ENCODE data around the gene RNF32. TPM values are rescaled to one million over a fixed set of nuclear protein-coding genes. Genes with fewer than 3 reads are reported as not detected.

Gene RNF32
- total RNA-seq, result 0.52 TPM

DNA sequence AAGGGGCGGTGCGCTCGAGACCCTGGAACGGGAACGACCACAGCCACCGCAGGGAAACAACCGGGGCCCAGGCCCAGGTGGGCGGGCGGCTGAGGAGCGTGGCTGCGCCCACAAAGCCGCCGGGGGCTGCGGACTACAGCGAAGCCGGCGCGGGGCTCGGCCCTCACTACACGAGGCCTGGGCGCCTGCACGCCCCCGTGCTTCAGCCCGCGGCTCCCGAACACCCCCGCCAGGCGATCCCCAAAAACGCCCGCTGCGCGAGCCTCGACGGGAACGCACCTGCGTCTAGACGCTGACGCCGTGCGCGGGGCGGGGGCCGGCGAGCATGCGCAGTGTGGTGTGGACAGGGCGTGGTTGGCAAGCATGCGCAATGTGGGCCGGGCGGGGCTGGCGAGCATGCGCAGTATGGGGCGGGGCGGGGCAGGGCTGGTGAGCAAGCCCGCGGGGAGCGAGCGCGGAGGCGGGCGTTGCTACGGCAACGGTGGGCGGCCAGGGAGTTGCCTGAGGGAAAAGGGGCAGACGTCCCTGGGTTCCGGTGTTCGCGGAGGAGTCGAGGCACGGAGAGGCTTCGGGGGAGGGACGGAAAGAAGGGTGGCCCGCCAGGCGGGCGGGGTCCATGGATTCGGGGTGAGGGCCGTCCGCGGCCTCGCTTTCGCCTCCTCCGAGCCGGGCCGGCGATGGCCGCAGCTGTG, at the start of gene RNF32:
TSS of gene RNF32 (plus strand) at position 518 of the 692 bp plus-strand sequence. CDS start 3,104 bp downstream, outside the sequence.
- H3K4me1 ChIP-seq (ENCODE audit: control insufficient read depth in 3 of 3, insufficient read depth in 3 of 3, low read length in 3 of 3), result peaks cover 0 to 16% (median 8%) of the 10 kb centered on the region in 3 donors
- peak within 1 kb of the TSS; percentile 80 to 89 (median 80) for H3K4me3 ChIP-seq (ENCODE audit: low read length in 3 of 3)
- H3K27me3 ChIP-seq (ENCODE audit: control insufficient read depth in 3 of 3, insufficient read depth in 3 of 3, low read length in 3 of 3), result peaks cover 0 to 16% (median 0%) of the 10 kb centered on the region in 3 donors
- no peaks in the 10 kb centered on the region for H3K36me3 ChIP-seq (ENCODE audit: control insufficient read depth in 3 of 3, insufficient read depth in 3 of 3, low read length in 3 of 3)
- peak within 1 kb of the TSS; percentile 65 to 77 (median 68) for H3K9ac ChIP-seq (ENCODE audit: low read depth in 1 of 3, low read length in 3 of 3)
- H3K27ac ChIP-seq (ENCODE audit: low read depth, low read length), result peak within 1 kb of the TSS; percentile 44
- H3K9me3 ChIP-seq (ENCODE audit: control insufficient read depth in 3 of 3, low read length in 3 of 3), result peaks cover 0 to 3% (median 0%) of the 10 kb centered on the region in 3 donors

DNA sequence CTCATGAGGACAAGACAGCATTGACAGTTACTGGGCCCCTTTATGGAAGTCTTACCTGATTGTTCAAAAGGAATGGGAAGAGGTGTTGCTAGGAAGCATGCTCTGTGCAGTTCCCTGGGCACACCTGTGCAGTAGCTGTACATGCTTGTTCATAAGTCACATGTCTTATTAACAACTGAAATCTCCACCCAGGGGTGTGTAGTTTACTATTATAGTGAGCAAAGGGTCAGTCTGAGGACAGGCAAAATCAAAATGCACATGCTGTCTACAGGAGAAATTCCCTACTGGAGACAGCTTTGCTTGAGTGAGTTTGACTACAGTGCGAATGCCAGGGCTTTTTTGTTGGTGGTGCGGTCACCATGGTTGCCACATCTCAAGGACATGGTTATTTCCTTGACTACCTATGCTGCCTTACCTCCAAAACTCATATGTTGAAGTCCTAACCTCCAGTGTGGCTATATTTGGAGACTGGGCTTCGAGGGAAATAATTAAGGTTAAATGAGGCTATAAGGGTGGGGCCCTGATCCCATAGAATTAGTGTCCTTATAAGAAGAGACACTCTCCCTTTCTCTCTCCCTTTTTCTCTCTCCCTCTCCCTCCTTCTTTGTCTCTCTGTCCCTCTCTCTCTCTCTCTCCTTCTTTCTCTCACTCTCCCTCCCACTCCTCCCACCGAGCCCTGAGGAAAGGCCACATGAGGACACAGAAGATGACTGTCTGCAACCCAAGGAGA, 48.3 kb upstream of the RNF32 start:
- H3K27ac ChIP-seq (ENCODE audit: low read depth, low read length), result no peak overlapping the region
- H3K9ac ChIP-seq (ENCODE audit: low read depth in 1 of 3, low read length in 3 of 3), result no peak overlapping the region
- H3K36me3 ChIP-seq (ENCODE audit: control insufficient read depth in 3 of 3, insufficient read depth in 3 of 3, low read length in 3 of 3), result no peaks in the 10 kb centered on the region
- H3K4me3 ChIP-seq (ENCODE audit: low read length in 3 of 3), result no peak overlapping the region
- no peaks in the 10 kb centered on the region for H3K27me3 ChIP-seq (ENCODE audit: control insufficient read depth in 3 of 3, insufficient read depth in 3 of 3, low read length in 3 of 3)
- H3K9me3 ChIP-seq (ENCODE audit: control insufficient read depth in 3 of 3, low read length in 3 of 3), result no peaks in the 10 kb centered on the region
- no peaks in the 10 kb centered on the region for H3K4me1 ChIP-seq (ENCODE audit: control insufficient read depth in 3 of 3, insufficient read depth in 3 of 3, low read length in 3 of 3)

DNA sequence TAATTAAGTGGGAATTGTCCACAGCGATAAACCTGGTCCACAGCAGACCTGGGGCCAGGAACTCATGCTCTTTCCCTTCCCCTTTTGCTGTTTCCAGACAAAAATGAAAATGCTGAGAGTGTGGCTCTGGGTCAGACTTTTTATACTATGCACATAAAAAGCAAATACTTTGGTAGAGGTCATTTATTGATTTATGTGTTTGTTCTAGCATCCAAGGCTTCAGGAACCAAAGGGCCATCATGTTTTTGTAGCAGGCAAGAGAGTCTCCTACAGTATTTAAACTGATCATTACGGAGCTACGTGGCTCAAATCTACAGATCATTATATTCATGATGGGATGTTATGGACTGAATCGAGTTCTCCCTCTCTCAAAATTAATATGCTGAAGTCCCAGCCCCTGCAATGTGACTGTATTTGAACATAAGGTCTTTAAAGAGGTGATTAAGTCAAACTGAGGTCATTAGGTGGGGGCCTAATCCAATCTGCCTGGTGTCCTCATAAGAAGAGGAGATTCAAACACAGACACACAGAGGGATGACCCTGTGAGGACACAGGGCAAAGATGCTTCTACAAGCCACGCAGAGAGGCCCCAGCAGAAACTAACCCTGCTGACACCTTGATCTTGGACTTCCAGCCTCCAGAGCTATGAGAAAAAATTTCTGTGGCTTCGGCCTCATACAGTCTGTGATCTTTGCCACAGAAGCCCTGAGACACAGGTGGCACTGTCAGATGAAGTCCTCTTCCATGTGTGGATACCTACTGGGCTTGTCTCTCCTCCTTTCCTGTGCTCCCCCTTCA, 46.1 kb upstream of the RNF32 start:
- Histone ChIP-seq H3K27me3 (ENCODE audit: control insufficient read depth in 3 of 3, insufficient read depth in 3 of 3, low read length in 3 of 3) (no peaks in the 10 kb centered on the region), H3K36me3 (ENCODE audit: control insufficient read depth in 3 of 3, insufficient read depth in 3 of 3, low read length in 3 of 3) (no peaks in the 10 kb centered on the region), H3K9ac (ENCODE audit: low read depth in 1 of 3, low read length in 3 of 3) (no peak overlapping the region), H3K4me3 (ENCODE audit: low read length in 3 of 3) (no peak overlapping the region), H3K9me3 (ENCODE audit: control insufficient read depth in 3 of 3, low read length in 3 of 3) (no peaks in the 10 kb centered on the region), H3K4me1 (ENCODE audit: control insufficient read depth in 3 of 3, insufficient read depth in 3 of 3, low read length in 3 of 3) (no peaks in the 10 kb centered on the region), H3K27ac (ENCODE audit: low read depth, low read length) (no peak overlapping the region)

DNA sequence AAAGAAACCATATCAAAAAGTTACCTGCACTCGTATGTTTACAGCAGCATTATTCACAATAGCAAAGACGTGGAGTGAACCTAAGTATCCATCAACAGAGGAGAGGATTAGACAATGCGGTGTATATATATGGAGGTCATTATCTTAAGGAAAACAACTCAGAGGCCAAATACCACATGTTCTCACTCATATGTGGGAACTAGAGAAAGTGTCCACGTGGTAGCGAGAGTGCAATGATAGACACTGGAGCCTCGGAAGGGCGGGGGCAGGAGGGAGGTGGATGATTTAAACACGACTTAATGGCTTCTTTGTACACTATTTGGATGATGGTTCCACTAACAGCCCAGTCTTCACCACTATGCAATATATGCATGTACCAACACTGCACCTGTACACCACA, 40.1 kb upstream of the RNF32 start:
- Histone ChIP-seq H3K9me3 (ENCODE audit: control insufficient read depth in 3 of 3, low read length in 3 of 3) (no peaks in the 10 kb centered on the region), H3K9ac (ENCODE audit: low read depth in 1 of 3, low read length in 3 of 3) (no peak overlapping the region), H3K4me3 (ENCODE audit: low read length in 3 of 3) (no peak overlapping the region), H3K4me1 (ENCODE audit: control insufficient read depth in 3 of 3, insufficient read depth in 3 of 3, low read length in 3 of 3) (no peaks in the 10 kb centered on the region), H3K36me3 (ENCODE audit: control insufficient read depth in 3 of 3, insufficient read depth in 3 of 3, low read length in 3 of 3) (no peaks in the 10 kb centered on the region), H3K27me3 (ENCODE audit: control insufficient read depth in 3 of 3, insufficient read depth in 3 of 3, low read length in 3 of 3) (peaks cover 0 to 5% (median 0%) of the 10 kb centered on the region in 3 donors), H3K27ac (ENCODE audit: low read depth, low read length) (no peak overlapping the region)

DNA sequence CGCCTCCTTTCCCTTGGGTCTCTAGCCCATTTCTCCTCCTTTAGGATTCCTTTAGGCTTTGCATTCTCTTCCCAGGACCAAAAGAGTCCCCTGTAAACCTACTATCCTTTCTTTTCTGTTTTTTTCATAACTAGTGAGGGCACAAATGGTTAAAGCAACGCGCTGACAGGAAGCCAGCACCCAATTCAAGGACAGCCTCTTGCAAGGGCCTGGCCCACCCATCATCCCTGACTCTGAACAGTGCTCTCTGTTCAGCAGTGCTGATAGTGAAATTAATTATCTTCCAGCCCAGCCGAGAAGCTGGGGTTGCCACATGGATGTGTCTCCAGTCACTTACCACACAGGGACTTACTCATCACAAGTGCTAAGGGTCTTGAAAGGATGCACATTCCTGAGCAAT, 38.3 kb upstream of the RNF32 start:
- no peaks in the 10 kb centered on the region for H3K9me3 ChIP-seq (ENCODE audit: control insufficient read depth in 3 of 3, low read length in 3 of 3)
- no peaks in the 10 kb centered on the region for H3K36me3 ChIP-seq (ENCODE audit: control insufficient read depth in 3 of 3, insufficient read depth in 3 of 3, low read length in 3 of 3)
- H3K27ac ChIP-seq (ENCODE audit: low read depth, low read length), result no peak overlapping the region
- H3K4me1 ChIP-seq (ENCODE audit: control insufficient read depth in 3 of 3, insufficient read depth in 3 of 3, low read length in 3 of 3), result no peaks in the 10 kb centered on the region
- peaks cover 0 to 7% (median 0%) of the 10 kb centered on the region in 3 donors for H3K27me3 ChIP-seq (ENCODE audit: control insufficient read depth in 3 of 3, insufficient read depth in 3 of 3, low read length in 3 of 3)
- H3K4me3 ChIP-seq (ENCODE audit: low read length in 3 of 3), result no peak overlapping the region
- H3K9ac ChIP-seq (ENCODE audit: low read depth in 1 of 3, low read length in 3 of 3), result no peak overlapping the region

DNA sequence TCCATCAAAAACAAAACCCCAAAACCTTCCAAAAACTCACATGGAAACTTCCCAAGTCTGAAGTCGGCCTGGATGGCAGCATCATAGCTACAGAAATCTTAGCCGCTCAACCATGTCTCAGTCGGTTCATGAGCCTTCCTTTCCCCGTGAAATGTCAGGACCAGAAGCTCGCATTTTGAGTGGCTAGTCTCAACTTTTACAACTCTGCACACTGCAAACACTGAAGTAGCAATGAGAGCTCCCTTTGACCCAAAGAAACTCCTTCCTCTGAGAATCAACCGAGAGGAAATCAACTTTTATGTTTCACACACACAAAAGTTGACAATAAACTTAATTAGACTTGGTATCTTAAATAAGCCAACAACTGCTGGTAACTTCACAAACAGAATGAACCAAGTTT, 37.6 kb upstream of the RNF32 start:
- Histone ChIP-seq H3K27ac (ENCODE audit: low read depth, low read length) (no peak overlapping the region), H3K27me3 (ENCODE audit: control insufficient read depth in 3 of 3, insufficient read depth in 3 of 3, low read length in 3 of 3) (peaks cover 2 to 10% (median 3%) of the 10 kb centered on the region in 3 donors), H3K4me1 (ENCODE audit: control insufficient read depth in 3 of 3, insufficient read depth in 3 of 3, low read length in 3 of 3) (no peaks in the 10 kb centered on the region), H3K9me3 (ENCODE audit: control insufficient read depth in 3 of 3, low read length in 3 of 3) (no peaks in the 10 kb centered on the region), H3K4me3 (ENCODE audit: low read length in 3 of 3) (no peak overlapping the region), H3K9ac (ENCODE audit: low read depth in 1 of 3, low read length in 3 of 3) (no peak overlapping the region), H3K36me3 (ENCODE audit: control insufficient read depth in 3 of 3, insufficient read depth in 3 of 3, low read length in 3 of 3) (no peaks in the 10 kb centered on the region)

DNA sequence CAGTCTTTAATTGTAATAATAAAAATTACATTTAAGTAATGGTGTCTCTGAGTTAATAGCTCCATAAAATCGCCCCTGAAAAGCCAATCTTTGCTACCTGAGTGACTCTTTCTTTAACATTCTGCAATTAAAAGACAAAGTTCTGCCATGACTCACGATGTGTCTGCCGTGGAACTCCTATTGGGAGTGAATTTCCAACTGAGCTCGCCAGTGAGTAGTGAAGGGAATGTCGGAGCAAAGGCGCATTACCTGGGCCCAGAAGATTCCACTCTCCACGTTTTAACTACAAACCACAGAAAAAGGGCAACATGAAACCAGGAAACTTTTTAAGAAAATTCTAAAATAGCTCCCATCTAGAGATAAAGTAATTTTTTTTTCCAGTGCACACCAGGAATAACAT, 36.9 kb upstream of the RNF32 start:
- peaks cover 6 to 13% (median 6%) of the 10 kb centered on the region in 3 donors for H3K27me3 ChIP-seq (ENCODE audit: control insufficient read depth in 3 of 3, insufficient read depth in 3 of 3, low read length in 3 of 3)
- H3K9ac ChIP-seq (ENCODE audit: low read depth in 1 of 3, low read length in 3 of 3), result no peak overlapping the region
- H3K9me3 ChIP-seq (ENCODE audit: control insufficient read depth in 3 of 3, low read length in 3 of 3), result no peaks in the 10 kb centered on the region

DNA sequence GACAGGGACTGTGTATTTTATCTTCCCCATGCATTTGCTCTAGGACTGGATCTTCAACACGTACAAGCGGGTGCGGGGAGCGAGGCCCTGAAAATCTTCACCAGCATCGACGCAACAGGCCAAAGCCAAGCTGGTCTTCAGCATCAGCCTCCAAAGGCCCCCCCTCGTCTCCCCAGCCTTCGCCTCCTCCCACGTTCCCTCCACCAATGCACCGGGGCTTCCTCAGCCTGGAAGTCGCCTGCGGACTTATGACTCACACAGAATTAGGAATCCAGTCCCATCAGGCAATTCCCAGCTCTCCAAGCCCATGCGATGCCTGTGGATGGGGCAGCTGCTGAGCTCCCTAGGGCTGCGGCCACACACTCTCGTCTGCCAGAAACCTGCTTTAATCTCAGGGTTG, 36.3 kb upstream of the RNF32 start:
- peaks cover 0 to 3% (median 0%) of the 10 kb centered on the region in 3 donors for H3K4me1 ChIP-seq (ENCODE audit: control insufficient read depth in 3 of 3, insufficient read depth in 3 of 3, low read length in 3 of 3)
- no peaks in the 10 kb centered on the region for H3K9me3 ChIP-seq (ENCODE audit: control insufficient read depth in 3 of 3, low read length in 3 of 3)
- H3K27me3 ChIP-seq (ENCODE audit: control insufficient read depth in 3 of 3, insufficient read depth in 3 of 3, low read length in 3 of 3), result peaks cover 6 to 13% (median 9%) of the 10 kb centered on the region in 3 donors
- no peak overlapping the region for H3K4me3 ChIP-seq (ENCODE audit: low read length in 3 of 3)
- no peak overlapping the region for H3K9ac ChIP-seq (ENCODE audit: low read depth in 1 of 3, low read length in 3 of 3)
- no peak overlapping the region for H3K27ac ChIP-seq (ENCODE audit: low read depth, low read length)
- H3K36me3 ChIP-seq (ENCODE audit: control insufficient read depth in 3 of 3, insufficient read depth in 3 of 3, low read length in 3 of 3), result no peaks in the 10 kb centered on the region

More for the DNA sequence above, 36.9 kb upstream of the RNF32 start:
- no peak overlapping the region for H3K27ac ChIP-seq (ENCODE audit: low read depth, low read length)
- no peaks in the 10 kb centered on the region for H3K36me3 ChIP-seq (ENCODE audit: control insufficient read depth in 3 of 3, insufficient read depth in 3 of 3, low read length in 3 of 3)
- H3K4me1 ChIP-seq (ENCODE audit: control insufficient read depth in 3 of 3, insufficient read depth in 3 of 3, low read length in 3 of 3), result peaks cover 0 to 3% (median 0%) of the 10 kb centered on the region in 3 donors
- no peak overlapping the region for H3K4me3 ChIP-seq (ENCODE audit: low read length in 3 of 3)

DNA sequence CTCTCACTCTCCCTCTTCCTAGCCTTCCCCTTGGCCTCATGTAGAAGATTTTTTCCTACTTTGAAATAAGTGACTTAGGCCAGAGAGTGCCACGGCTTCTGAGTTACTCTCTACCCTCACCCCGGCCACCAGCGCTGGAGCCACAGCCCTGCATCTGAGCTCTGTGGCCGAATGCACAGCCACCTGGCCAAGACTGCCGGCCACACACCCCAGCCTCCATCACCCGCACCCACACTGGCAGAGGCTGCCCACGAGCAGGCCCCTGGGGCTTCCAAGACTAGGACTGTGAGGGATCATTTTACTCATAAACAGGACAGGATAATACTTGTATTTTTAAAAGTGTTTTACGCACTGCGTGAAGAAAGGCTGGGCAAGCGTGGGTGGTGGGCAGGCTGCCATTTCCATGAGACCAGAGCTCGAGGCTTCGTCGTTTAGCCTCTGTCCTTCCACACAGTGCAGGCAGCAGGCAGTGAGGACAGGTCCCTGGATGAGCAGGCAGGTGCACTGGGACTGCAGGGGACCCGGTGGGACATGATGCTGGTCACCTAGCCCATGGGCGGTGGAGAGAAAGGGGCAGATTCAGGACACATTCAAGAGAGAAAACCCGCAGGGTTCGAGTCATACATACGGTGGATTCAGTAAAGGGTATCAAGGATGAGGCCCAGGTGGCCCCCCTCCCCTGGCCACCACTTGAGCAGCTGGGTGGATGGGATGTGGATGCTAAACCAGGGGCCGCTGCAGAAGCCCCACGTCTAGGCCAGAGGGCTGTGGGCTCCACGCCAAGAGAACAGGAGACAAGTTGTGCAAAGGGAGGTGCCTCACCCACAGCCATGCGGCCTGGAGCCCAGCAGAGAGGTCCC, 35.5 kb upstream of the RNF32 start:
- H3K9me3 ChIP-seq (ENCODE audit: control insufficient read depth in 3 of 3, low read length in 3 of 3), result no peaks in the 10 kb centered on the region
- no peak overlapping the region for H3K27ac ChIP-seq (ENCODE audit: low read depth, low read length)
- peaks cover 0 to 3% (median 0%) of the 10 kb centered on the region in 3 donors for H3K4me1 ChIP-seq (ENCODE audit: control insufficient read depth in 3 of 3, insufficient read depth in 3 of 3, low read length in 3 of 3)
- H3K27me3 ChIP-seq (ENCODE audit: control insufficient read depth in 3 of 3, insufficient read depth in 3 of 3, low read length in 3 of 3), result peaks cover 6 to 13% (median 9%) of the 10 kb centered on the region in 3 donors
- no peak overlapping the region for H3K4me3 ChIP-seq (ENCODE audit: low read length in 3 of 3)
- H3K9ac ChIP-seq (ENCODE audit: low read depth in 1 of 3, low read length in 3 of 3), result no peak overlapping the region
- no peaks in the 10 kb centered on the region for H3K36me3 ChIP-seq (ENCODE audit: control insufficient read depth in 3 of 3, insufficient read depth in 3 of 3, low read length in 3 of 3)
